Retinal pigment epithelial cell (primary cell): ENCODE results near the gene ROPN1.
A peak's percentile ranks its signal among the peaks of the same experiment; 100 is the strongest.

ENCODE experiments used
- DNase-seq: peaks from one replicate; pipeline ENCODE4 v3.0.0-alpha.2; 2010; ENCODE audit warnings: low read depth
- H3K4me3 ChIP-seq: 2 replicates; pipeline ENCODE4 v1.5.1; 2011; ENCODE audit warnings: mild to moderate bottlenecking, low read length, control low read depth, moderate library complexity
- TF ChIP-seq, protein P1 (sequence below): conservative IDR thresholded peaks from 2 replicates; pipeline ENCODE4 v1.5.1; 2011; ENCODE audit warnings: low read depth, low read length, control low read depth, inconsistent platforms

The ROPN1 gene

DNA sequence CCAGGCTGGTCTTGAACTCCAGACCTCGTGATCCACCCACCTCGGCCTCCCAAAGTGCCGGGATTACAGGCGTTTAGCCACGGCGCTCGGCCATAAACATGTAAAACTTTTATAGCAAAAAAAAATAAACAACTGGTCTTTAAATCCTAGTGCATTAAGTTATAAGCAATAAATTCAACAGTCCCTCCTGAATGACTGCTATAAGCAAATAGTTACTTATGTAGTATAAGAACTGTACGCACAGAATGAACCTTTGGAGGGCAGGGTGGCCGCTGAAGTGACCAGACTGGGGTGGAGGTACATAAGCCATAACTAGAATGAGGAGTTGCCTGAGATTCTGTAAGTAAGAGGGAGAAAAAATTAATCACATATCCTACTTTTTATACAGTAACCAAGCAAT is 43.5 kb downstream of the ROPN1 start:
- no peak for DNase-seq
- H3K4me3 ChIP-seq, result no peak overlapping the region
- TF ChIP-seq, protein P1, sequence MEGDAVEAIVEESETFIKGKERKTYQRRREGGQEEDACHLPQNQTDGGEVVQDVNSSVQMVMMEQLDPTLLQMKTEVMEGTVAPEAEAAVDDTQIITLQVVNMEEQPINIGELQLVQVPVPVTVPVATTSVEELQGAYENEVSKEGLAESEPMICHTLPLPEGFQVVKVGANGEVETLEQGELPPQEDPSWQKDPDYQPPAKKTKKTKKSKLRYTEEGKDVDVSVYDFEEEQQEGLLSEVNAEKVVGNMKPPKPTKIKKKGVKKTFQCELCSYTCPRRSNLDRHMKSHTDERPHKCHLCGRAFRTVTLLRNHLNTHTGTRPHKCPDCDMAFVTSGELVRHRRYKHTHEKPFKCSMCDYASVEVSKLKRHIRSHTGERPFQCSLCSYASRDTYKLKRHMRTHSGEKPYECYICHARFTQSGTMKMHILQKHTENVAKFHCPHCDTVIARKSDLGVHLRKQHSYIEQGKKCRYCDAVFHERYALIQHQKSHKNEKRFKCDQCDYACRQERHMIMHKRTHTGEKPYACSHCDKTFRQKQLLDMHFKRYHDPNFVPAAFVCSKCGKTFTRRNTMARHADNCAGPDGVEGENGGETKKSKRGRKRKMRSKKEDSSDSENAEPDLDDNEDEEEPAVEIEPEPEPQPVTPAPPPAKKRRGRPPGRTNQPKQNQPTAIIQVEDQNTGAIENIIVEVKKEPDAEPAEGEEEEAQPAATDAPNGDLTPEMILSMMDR, result no peak

DNA sequence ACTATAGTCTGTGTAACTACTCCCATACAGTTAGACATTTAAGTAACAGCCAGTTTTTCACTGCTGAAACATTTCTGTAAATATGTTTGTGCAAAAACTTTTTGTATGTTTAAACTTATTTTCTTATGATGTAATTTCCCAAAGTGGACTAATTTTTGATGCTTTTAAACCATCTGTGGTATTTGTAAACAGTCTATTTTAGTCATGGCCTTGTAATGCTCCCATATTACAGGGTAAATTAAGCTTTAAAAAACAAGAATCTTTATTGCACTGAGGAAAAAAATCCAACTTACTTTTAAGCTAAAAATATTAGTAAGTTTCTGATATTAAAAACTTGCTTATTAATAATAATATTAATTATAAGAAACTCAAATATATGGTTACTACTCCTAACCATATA is 44.4 kb downstream of the ROPN1 start:
- H3K4me3 ChIP-seq, result no peak overlapping the region
- no peak for DNase-seq
- TF ChIP-seq, protein P1, result no peak

DNA sequence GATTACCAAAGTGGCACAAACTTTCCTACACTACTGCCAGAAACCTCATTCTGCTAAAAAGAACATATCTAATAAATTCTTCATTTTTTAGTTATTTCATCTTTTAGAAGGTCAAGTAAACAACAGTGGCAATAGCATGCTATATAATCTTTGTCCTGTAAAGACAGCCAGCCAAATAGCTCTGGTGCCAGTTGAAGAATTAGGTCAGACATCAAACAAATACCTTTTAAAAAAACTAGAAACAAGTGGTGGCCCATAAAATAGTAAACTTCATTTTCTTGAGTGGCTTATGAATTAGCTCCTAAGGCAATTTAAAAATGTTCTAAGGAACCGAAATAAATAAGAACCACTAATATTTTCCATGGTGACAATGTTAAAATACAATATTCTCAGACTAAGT is 50.4 kb downstream of the ROPN1 start:
- TF ChIP-seq, protein P1, result no peak
- DNase-seq, result no peak
- H3K4me3 ChIP-seq, result no peak overlapping the region

DNA sequence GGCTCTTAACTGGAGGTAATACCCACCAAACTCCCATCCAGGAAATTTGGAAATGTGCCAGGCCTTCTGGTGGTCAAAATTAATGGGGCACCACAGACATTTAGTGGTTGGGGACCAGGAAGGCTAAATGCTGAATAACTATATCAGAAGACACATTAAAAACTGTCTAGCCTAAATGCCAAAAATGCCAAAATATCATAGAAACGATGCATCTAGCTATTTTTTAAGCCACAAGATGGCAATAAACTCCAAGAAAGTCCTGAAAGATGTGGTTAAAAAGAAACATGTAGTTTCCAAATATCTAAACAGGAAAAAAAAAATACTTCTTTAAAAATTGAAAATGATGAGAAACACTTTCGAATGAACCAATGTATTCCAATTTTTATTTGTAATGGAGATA is 50.8 kb downstream of the ROPN1 start:
- no peak for DNase-seq
- TF ChIP-seq, protein P1, result peak; percentile 21
- H3K4me3 ChIP-seq, result no peak overlapping the region

DNA sequence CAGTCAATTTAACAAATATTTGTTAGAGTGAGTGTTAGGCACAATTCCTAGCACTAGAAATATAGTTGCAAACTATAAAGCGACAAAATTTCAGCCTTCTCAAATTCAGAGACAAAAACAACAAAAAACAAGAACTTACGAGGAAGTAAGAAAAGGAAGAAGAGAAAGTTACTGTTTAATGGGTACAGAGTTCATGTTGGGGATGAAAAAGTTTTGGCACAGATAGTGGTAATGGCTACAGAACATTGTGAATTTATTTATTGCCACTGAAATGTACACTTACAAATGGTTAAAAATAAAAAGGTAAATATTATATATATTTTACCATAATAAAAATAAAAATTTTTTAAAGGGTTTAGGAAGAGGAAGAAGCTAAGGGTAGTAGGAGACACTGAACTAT is 52.2 kb downstream of the ROPN1 start:
- TF ChIP-seq, protein P1, result no peak
- no peak for DNase-seq
- no peak overlapping the region for H3K4me3 ChIP-seq

DNA sequence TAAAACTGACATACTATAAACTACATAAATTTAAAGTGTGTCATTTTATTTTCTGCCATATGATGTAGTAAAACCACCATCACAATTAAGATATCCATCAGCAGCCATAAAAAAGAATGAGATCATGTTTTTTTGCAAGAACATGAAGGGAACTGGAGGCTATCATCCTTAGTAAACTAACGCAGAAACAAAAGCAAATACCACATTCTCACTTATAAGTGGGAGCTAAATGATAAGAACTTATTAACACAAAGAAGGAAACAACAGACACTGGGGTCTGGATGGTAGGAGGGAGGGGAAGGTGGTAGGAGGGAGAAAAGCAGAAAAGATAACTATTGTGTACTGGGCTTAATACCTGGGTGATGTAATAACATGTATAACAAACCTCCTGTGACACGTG is 55.5 kb downstream of the ROPN1 start:
- TF ChIP-seq, protein P1, result no peak
- no peak for DNase-seq
- no peak overlapping the region for H3K4me3 ChIP-seq

DNA sequence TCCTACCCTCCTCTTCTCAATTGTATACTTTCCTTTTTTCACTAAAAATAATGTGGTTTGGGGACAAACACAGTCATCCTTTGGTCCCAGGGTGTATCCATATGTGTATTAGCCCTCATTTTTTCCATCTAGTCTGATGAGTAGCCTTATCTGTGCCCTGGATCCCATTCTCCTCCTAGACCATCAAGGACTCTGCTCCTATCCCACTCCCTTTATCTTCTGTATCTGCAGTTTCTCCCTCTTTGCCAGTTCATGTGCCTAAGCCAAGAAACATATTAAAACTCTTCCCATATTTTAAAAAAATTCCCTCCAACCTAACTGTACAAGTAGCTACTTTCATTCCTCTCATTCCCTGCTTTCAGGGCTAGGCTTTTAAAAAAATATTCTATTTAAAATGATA is 56.1 kb downstream of the ROPN1 start:
- H3K4me3 ChIP-seq, result no peak overlapping the region
- DNase-seq, result no peak
- TF ChIP-seq, protein P1, result no peak
